Parathyroid adenoma (tissue), 2 donors: ENCODE results near the gene PKMYT1.

ENCODE experiments used
- H2AFZ ChIP-seq: fragments of 300-600 bp; sonication (generic); one replicate; pipeline ENCODE4 v1.7.0; 2017; ENCODE audit warnings: antibody characterized with exemption, mild to moderate bottlenecking
- H3K27ac ChIP-seq: fragments of 300-600 bp; sonication (generic); one replicate; pipeline ENCODE4 v1.7.0; 2017
- H3K27me3 ChIP-seq: fragments of 300-600 bp; sonication (generic); one replicate; pipeline ENCODE4 v1.7.0; 2017; ENCODE audit warnings: low read length; ENCODE audit not compliant: control insufficient read depth, insufficient read depth
- H3K36me3 ChIP-seq: fragments of 300-600 bp; sonication (generic); one replicate; pipeline ENCODE4 v1.7.0; 2017; ENCODE audit warnings: low read length; ENCODE audit not compliant: control insufficient read depth, insufficient read depth
- H3K4me1 ChIP-seq: fragments of 300-600 bp; sonication (generic); one replicate; pipeline ENCODE4 v1.7.0; 2017; ENCODE audit warnings: control low read depth
- H3K4me2 ChIP-seq: fragments of 300-600 bp; sonication (generic); one replicate; pipeline ENCODE4 v1.7.0; 2017; ENCODE audit warnings: low read length
- H3K4me3 ChIP-seq: fragments of 300-600 bp; sonication (generic); one replicate; pipeline ENCODE4 v1.7.0; 2017; ENCODE audit warnings: low read depth, low read length
- H3K79me2 ChIP-seq: fragments of 300-600 bp; sonication (generic); one replicate; pipeline ENCODE4 v1.7.0; 2017; ENCODE audit warnings: control low read depth
- H3K9ac ChIP-seq: fragments of 300-600 bp; sonication (generic); one replicate; pipeline ENCODE4 v1.7.0; 2017; ENCODE audit warnings: mild to moderate bottlenecking
- H3K9me3 ChIP-seq: fragments of 300-600 bp; sonication (generic); one replicate; pipeline ENCODE4 v1.7.0; 2017; ENCODE audit warnings: low read length; ENCODE audit not compliant: control insufficient read depth
- TF ChIP-seq, protein P1 (sequence below): fragments of 300-600 bp; sonication (generic); IDR thresholded peaks from one replicate; pipeline ENCODE4 v1.7.0; 2017; ENCODE audit warnings: antibody characterized with exemption, mild to moderate bottlenecking
- donor health status: primary hyperparathyroidism.

The PKMYT1 gene

DNA sequence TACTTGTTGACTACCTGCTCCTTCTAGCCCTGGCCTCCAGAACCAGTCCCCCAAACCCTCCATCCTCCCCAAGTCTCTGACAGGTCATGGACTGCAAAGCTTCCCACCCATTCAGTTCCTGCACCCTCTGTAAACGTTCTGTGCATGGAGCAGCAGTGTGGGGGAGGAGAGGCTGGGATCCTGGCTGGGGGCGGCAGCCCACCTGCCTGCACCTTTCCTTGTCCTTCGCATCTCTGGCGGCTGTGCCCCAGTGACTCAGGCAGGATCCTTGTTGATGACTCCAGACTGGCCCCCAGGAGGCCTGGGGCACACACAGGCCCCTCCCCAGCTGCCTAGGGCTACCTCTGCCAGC, 1.6 kb upstream of the PKMYT1 start:
- no peaks in the 10 kb centered on the region for H3K36me3 ChIP-seq
- H3K27ac ChIP-seq = no peak overlapping the region
- H3K27me3 ChIP-seq = no peaks in the 10 kb centered on the region
- no peak overlapping the region for H3K9ac ChIP-seq
- no peak overlapping the region for H2AFZ ChIP-seq
- no peaks in the 10 kb centered on the region for H3K9me3 ChIP-seq
- H3K4me2 ChIP-seq = no peak overlapping the region
- no peaks in the 10 kb centered on the region for H3K79me2 ChIP-seq
- no peak overlapping the region for H3K4me3 ChIP-seq
- TF ChIP-seq, protein P1, sequence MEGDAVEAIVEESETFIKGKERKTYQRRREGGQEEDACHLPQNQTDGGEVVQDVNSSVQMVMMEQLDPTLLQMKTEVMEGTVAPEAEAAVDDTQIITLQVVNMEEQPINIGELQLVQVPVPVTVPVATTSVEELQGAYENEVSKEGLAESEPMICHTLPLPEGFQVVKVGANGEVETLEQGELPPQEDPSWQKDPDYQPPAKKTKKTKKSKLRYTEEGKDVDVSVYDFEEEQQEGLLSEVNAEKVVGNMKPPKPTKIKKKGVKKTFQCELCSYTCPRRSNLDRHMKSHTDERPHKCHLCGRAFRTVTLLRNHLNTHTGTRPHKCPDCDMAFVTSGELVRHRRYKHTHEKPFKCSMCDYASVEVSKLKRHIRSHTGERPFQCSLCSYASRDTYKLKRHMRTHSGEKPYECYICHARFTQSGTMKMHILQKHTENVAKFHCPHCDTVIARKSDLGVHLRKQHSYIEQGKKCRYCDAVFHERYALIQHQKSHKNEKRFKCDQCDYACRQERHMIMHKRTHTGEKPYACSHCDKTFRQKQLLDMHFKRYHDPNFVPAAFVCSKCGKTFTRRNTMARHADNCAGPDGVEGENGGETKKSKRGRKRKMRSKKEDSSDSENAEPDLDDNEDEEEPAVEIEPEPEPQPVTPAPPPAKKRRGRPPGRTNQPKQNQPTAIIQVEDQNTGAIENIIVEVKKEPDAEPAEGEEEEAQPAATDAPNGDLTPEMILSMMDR = no peak
- H3K4me1 ChIP-seq = peaks cover 3% of the 10 kb centered on the region

DNA sequence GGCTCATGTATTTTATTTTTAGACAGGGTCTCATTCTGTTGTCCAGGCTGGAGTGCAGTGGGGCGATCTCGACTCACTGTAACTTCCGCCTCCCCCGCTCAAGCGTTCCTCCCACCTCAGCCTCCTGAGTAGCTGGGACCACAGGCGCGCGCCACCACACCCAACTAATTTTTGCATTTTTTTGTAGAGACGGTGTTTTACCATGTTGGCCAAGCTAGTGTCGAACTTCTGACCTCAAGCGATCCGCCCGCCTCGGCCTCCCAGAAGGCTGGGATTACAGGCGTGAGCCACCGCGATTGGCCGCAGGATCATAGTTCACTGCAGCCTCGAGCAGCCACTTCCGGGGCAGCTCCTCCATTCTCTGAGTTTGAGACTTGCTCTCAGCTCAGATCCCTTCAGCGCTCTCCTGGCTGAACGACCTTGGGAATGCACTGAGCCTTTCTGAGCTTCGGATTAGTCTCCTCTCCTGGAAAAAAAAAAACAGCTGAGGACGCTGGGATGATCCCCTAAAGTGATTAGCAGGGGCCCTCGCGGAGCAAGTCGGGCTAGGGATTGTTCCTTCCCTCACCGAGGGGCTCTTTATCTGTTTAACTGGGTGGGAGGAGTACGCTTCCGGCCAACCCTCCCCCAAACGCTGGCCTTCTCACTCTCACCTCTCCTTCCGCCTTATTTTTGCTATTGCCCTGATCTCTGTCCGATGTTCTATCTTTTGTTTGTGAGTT, 1.1 kb upstream of the PKMYT1 start:
- H3K36me3 ChIP-seq = no peaks in the 10 kb centered on the region
- no peak overlapping the region for H3K4me3 ChIP-seq
- no peak overlapping the region for H2AFZ ChIP-seq
- H3K4me1 ChIP-seq = peaks cover 3% of the 10 kb centered on the region
- H3K9me3 ChIP-seq = no peaks in the 10 kb centered on the region
- H3K9ac ChIP-seq = no peak overlapping the region
- no peak overlapping the region for H3K4me2 ChIP-seq
- no peaks in the 10 kb centered on the region for H3K79me2 ChIP-seq
- H3K27me3 ChIP-seq = no peaks in the 10 kb centered on the region
- H3K27ac ChIP-seq = no peak overlapping the region
- TF ChIP-seq, protein P1 = no peak

DNA sequence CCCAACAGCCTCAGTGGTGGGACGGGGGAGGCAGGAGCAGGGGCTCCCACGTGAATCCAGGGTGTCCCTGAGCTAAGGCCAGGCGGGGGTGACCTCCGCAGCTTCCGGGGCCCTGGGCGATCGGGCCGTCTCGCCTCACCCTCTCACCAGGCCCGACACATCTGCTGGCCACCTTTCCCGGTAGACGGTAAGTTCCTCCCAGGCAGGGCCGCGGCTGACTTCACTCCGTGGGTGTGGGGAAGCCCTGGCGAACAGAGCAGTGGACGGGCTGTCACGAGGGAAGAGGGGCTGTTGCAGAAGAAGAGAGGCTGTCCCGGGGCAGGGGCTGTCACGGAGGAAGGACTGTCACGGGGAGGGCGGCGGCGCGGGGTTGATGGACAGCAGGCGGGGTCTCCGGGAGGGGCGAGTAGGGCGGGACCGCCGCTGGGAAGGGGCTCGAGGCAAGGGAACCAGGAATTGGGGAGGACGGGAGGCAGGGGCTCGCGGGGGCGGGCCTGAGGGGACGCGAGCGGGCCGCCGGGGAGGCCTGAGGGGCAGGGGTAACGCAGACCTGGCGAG, 498 bp downstream of the PKMYT1 start:
- H3K9me3 ChIP-seq = no peaks in the 10 kb centered on the region
- H3K79me2 ChIP-seq = no peaks in the 10 kb centered on the region
- H3K9ac ChIP-seq = no peak overlapping the region
- H3K4me2 ChIP-seq = peak overlapping the region; percentile 99
- H3K36me3 ChIP-seq = no peaks in the 10 kb centered on the region
- no peaks in the 10 kb centered on the region for H3K27me3 ChIP-seq
- TF ChIP-seq, protein P1 = no peak
- no peak overlapping the region for H3K27ac ChIP-seq
- peak overlapping the region; percentile 100 for H2AFZ ChIP-seq
- peak overlapping the region; percentile 86 for H3K4me3 ChIP-seq
- peaks cover 3% of the 10 kb centered on the region for H3K4me1 ChIP-seq

DNA sequence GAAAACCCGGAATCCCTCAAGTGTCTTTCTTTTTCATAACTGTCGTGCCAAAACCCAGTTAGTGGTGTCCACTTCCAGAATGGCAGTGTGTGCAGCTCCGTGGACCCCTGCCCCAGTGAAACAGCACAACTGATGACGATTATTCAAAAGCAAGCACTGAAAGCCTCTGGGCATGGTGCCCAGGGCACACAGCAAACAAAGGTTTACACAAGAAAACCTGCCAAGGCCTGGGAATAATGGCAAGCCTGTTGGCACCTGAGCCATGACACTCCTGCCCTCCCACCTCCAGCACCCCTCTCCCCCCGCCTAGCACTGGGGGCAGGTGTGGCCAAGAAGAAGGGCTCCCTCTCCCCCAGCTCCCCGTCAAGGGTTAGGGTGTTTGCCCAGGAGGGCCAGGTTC, 2.8 kb downstream of the PKMYT1 start:
- no peak overlapping the region for H3K4me3 ChIP-seq
- TF ChIP-seq, protein P1 = no peak
- H3K9ac ChIP-seq = no peak overlapping the region
- H3K27me3 ChIP-seq = no peaks in the 10 kb centered on the region
- no peak overlapping the region for H2AFZ ChIP-seq
- no peaks in the 10 kb centered on the region for H3K9me3 ChIP-seq
- no peaks in the 10 kb centered on the region for H3K4me1 ChIP-seq
- H3K36me3 ChIP-seq = no peaks in the 10 kb centered on the region
- H3K79me2 ChIP-seq = no peaks in the 10 kb centered on the region
- H3K27ac ChIP-seq = no peak overlapping the region
- no peak overlapping the region for H3K4me2 ChIP-seq

DNA sequence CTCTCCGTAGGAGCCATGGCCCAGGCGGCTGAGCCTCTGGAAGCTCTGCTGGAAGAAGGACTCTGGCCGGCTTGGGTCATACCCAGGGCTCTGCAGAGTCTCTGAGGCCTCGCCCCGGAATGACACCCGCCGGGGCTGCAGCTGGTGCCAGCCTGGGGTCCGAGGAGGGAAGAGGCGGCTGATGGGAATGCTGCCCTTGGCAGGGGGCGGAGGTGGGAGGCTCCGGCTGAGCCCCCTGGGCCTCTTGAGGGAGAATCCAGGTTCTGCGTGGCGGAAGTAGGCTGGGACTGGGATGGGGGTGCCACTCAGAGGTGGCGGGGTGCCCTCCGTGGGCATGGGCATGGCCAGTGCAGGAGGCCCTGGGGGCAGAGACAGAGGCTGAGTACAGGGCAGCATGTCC, 3.6 kb downstream of the PKMYT1 start:
- H3K4me1 ChIP-seq = no peaks in the 10 kb centered on the region
- no peak overlapping the region for H2AFZ ChIP-seq
- no peaks in the 10 kb centered on the region for H3K27me3 ChIP-seq

More for the DNA sequence above, 3.6 kb downstream of the PKMYT1 start:
- Histone ChIP-seq H3K27ac (no peak overlapping the region), H3K4me2 (no peak overlapping the region), H3K79me2 (no peaks in the 10 kb centered on the region), H3K9ac (no peak overlapping the region), H3K9me3 (no peaks in the 10 kb centered on the region), H3K36me3 (no peaks in the 10 kb centered on the region), H3K4me3 (no peak overlapping the region)
- TF ChIP-seq, protein P1 = no peak
